Panc1 (cell line): ENCODE measurements around the gene HDAC7.

Source experiments
- POLR2AphosphoS5 ChIP-seq: IDR thresholded peaks from 2 replicates; pipeline ENCODE4 v1.6.1; 2012; ENCODE audit warnings: mild to moderate bottlenecking, low read depth, low read length, moderate library complexity
- SIN3A ChIP-seq: IDR thresholded peaks from 2 replicates; pipeline ENCODE4 v1.6.1; 2012; ENCODE audit warnings: low read depth, mild to moderate bottlenecking, low read length, moderate library complexity, borderline replicate concordance; ENCODE audit not compliant: insufficient read depth
- TF ChIP-seq, protein P1 (sequence below): fragments of 450-650 bp; IDR thresholded peaks from 2 replicates; pipeline ENCODE4 v1.5.1; 2017; ENCODE audit warnings: mild to moderate bottlenecking

DNA sequence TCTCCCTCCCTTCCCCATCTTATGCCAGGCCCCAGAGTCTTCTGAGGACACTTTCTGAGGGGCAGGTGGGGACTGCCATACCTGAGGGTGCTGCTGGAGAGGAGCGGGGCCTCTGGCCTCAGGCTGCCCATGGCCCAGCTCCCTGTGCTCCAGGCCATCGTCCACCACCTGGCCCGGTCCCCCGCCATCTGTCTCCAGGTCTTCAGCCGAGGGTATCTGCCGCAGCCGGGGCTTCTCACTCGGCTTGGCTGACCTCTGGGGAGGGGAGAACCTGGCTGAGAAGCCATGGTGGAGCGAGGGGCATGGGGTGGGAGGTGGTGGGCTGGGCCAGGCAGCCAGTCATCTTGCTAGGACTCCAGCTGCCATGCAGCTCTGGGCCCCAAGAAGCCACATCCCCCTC, 25.0 kb downstream of the HDAC7 start:
- TF ChIP-seq, protein P1, sequence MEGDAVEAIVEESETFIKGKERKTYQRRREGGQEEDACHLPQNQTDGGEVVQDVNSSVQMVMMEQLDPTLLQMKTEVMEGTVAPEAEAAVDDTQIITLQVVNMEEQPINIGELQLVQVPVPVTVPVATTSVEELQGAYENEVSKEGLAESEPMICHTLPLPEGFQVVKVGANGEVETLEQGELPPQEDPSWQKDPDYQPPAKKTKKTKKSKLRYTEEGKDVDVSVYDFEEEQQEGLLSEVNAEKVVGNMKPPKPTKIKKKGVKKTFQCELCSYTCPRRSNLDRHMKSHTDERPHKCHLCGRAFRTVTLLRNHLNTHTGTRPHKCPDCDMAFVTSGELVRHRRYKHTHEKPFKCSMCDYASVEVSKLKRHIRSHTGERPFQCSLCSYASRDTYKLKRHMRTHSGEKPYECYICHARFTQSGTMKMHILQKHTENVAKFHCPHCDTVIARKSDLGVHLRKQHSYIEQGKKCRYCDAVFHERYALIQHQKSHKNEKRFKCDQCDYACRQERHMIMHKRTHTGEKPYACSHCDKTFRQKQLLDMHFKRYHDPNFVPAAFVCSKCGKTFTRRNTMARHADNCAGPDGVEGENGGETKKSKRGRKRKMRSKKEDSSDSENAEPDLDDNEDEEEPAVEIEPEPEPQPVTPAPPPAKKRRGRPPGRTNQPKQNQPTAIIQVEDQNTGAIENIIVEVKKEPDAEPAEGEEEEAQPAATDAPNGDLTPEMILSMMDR, result no peak
- TF ChIP-seq POLR2AphosphoS5, result no peak
- no peak for TF ChIP-seq SIN3A
